Epithelial cell of prostate (primary cell): ENCODE measurements around the gene ATP10A.

Source experiments
- DNase-seq: peaks from one replicate; pipeline ENCODE4 v3.0.0-alpha.2; 2011; ENCODE audit warnings: low read depth, low spot score
- H3K27ac ChIP-seq: fragments of 450-650 bp; 2 replicates; pipeline ENCODE4 v1.5.1; 2017; ENCODE audit warnings: mild to moderate bottlenecking

Gene ATP10A

GRCh38 chr15:25863111-25863967 lies at the start of gene ATP10A:
Gene ATP10A (minus strand): TSS chr15:25863327. CDS start chr15:25863096, 231 bp downstream.
- no peak for DNase-seq
- no peak within 1 kb of the TSS for H3K27ac ChIP-seq

DNA sequence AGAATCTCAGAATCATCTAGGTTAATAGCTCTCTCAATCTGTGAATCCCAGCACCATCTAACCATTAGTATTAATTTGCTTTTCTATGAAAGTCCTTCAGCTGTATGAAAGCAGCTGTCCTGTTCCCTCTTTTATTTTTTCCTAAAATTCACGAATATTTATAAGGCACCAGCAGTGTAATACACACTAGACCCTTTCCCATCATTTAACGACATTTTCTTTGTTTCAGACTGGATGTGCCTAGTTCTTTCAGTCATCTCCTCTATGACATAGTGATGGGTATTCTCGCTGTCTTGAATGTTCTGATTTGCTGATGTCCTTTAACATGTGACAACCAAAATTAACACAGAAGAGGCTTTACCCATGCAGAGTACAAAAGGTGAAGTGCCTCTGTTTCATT lies 48.9 kb upstream of the ATP10A start:
- no peak for DNase-seq

GRCh38 chr15:25910832-25911231 lies 47.7 kb upstream of the ATP10A start:
- DNase-seq = no peak
- H3K27ac ChIP-seq = no peak overlapping the region

More for the DNA sequence above, 48.9 kb upstream of the ATP10A start:
- no peak overlapping the region for H3K27ac ChIP-seq

GRCh38 chr15:25909806-25910205 lies 46.7 kb upstream of the ATP10A start:
- no peak for DNase-seq
- no peak overlapping the region for H3K27ac ChIP-seq

DNA sequence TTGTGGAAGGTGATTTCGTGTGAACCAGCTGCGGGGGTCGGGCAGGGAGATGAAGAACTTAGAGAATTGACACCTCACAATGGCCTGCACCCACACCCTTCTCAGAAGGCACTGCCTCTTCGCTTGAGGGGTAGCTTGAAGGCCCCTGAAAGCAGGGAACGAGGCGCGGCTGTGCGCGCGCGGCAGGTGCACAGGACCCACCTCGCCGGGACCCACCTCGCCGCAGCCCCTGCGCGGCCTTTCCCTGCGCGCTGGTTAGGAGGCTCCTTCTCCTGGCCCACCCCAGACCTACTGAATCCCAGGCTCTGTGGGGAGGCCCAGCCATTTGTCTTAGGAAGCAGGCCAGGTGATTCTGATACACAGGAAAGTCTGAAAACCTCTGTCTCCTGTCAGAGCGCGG lies 46.2 kb upstream of the ATP10A start:
- DNase-seq = no peak
- H3K27ac ChIP-seq = no peak overlapping the region

DNA sequence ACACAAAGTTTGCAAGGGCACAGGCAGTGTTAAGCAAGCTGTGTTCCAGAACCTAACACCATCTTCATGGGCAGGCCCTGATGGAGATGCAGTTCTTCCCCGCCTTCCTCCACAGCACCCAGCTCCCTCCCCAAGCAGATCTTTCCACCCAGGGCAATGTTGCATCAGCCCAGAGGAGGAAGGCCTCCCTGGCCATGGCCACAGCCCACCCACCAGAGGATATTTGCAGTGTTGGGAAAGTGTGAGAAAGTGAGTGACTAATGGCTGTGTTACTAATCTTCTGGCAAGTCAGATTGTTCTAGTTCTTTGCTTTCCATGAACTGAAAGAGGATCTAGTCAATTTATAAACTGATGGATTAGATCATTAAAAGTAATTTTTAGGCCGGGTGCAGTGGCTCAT lies 42.0 kb upstream of the ATP10A start:
- peak overlapping the region; percentile 54 for H3K27ac ChIP-seq
- peak; percentile 36 for DNase-seq

DNA sequence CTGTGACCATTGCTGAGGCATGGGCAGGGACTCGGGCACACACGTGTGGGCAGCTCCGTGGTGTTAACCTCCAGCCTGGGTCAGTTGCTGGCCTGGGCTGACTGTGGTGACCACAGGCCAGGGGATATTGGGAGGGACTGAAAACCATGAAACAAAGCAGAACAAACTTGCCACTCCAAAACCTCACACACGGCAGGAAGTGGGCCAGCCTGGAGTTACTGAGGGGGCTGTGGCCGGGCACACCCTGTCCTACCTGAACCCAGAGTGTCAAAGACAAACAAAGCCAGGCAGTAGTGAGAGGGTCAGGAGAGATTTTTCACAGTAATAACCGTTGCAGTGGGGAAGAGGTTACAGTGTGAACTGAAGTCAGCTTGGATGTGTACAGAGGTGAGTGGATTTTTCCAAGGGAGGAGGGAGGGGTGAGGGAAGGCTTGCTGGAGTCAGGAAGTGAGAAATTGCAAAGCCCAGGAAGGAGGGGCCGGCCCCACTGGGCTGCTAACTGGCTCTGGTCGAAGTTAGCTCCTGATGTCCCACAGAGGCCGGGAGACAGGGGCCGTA lies 40.0 kb upstream of the ATP10A start:
- DNase-seq = no peak
- H3K27ac ChIP-seq = no peak overlapping the region

GRCh38 chr15:25901811-25902605 lies 38.9 kb upstream of the ATP10A start:
- DNase-seq = no peak
- no peak overlapping the region for H3K27ac ChIP-seq

DNA sequence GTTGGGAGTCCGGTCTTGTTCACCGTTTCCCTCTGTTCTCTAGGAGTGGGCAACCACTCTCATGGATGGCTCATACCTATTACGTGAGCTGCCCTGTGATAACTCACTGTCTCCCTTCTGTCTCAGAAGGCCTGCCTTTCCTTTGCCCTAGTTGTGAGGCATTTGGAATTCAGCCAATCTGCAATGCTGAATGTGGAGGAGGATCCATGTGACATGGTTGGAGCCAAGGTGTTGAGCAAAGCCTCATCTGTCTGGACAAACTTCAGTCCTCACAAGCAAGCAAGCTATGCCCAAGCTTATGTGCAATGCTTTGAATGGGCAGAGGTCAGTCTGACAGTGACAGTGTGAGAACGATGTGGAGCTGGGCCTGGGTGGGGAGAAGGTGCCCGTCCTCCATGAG lies 37.8 kb upstream of the ATP10A start:
- H3K27ac ChIP-seq = no peak overlapping the region
- DNase-seq = peak; percentile 46

DNA sequence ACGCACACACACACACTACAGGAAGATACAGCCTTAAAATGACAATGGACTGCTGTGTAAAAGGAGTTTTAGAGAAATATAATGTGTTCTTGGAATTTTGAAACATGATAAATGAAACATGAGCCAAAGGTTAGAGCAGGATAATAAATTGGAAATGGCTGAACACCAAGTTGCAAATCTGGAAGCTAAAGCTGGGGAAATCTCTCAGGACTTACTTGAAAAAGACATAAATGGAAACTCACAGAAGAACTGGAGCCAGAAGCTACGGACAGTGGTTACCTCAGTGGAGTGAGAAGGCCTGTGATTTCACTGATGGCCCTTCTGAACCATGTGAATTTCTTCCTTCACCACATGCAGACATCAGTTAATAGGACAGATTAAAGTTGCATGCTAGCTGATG lies 37.3 kb upstream of the ATP10A start:
- no peak for DNase-seq
- no peak overlapping the region for H3K27ac ChIP-seq

- no peak for DNase-seq
- no peak overlapping the region for H3K27ac ChIP-seq
Observed at GRCh38 chr15:25899870-25900269, 36.7 kb upstream of the ATP10A start.

GRCh38 chr15:25897658-25898057 lies 34.5 kb upstream of the ATP10A start:
- no peak for DNase-seq
- H3K27ac ChIP-seq = no peak overlapping the region

- DNase-seq = no peak
- H3K27ac ChIP-seq = no peak overlapping the region
Observed at GRCh38 chr15:25894371-25894902, 31.3 kb upstream of the ATP10A start.

- no peak for DNase-seq
- no peak overlapping the region for H3K27ac ChIP-seq
Observed at GRCh38 chr15:25893596-25893995, 30.5 kb upstream of the ATP10A start.

DNA sequence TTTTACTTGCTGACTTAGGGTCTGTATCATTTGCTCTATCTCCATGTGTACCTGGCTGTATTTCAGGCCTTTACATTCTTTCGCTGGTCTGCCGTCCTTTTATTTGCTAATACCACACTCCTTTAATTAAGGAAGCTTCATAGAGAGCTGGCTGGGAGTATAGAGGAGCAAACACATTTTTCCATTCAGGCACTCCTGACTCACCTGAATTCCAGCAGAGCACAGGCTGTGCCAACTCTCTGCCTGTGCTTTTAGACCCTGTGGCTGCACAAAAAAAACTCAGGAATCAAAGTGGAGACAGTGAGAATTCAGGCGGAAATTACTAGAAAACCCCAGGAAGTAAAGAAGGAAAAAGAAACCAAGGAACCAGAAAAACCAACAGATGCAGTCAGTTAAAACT lies 29.0 kb upstream of the ATP10A start:
- DNase-seq = no peak
- no peak overlapping the region for H3K27ac ChIP-seq

GRCh38 chr15:25891081-25891480 lies 28.0 kb upstream of the ATP10A start:
- no peak overlapping the region for H3K27ac ChIP-seq
- no peak for DNase-seq

GRCh38 chr15:25890529-25890928 lies 27.4 kb upstream of the ATP10A start:
- H3K27ac ChIP-seq = no peak overlapping the region
- DNase-seq = no peak

- no peak for DNase-seq
- H3K27ac ChIP-seq = no peak overlapping the region
Observed at GRCh38 chr15:25887870-25888269, 24.7 kb upstream of the ATP10A start.

GRCh38 chr15:25886498-25887140 lies 23.5 kb upstream of the ATP10A start:
- no peak overlapping the region for H3K27ac ChIP-seq
- no peak for DNase-seq

DNA sequence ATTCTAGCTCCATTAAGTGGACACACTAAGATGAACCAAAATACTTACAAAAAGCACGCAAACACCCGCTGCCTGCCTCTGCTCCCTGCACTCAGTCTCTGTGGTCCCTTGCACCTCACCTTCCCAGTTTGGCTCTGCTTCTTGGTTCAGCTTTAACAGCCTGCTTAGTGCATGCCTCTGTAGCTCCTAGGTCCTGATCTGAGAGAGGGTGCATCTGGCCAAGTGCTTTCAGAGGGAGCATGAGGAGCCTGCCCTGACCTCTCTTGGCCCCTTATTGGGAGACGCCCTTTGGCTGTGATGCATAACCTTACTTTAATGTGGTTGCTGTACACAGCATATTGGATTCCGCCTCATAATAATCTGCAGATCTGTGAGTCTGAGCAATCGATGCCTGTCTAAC lies 21.2 kb upstream of the ATP10A start:
- no peak for DNase-seq
- peak overlapping the region; percentile 54 for H3K27ac ChIP-seq
